Nephron (organoid): ENCODE results near the gene PTPRN2.
"Not testable (repeated sequence)": the region's sequence is repeated elsewhere in the genome, so short reads cannot be mapped to it uniquely, and the experiment has no call there.

Experiments
- H3K27ac Mint-ChIP-seq, 3 experiments: 2 replicates each; pipeline ENCODE4 v1.8.0; 2020; ENCODE audit warnings: mixed read lengths in 3 of 3, mild to moderate bottlenecking in 2 of 3, moderate library complexity in 1 of 3
- H3K27me3 Mint-ChIP-seq: 2 replicates; pipeline ENCODE4 v1.8.0; 2021; ENCODE audit warnings: low read depth, mild to moderate bottlenecking, moderate library complexity, mixed read lengths
- H3K36me3 Mint-ChIP-seq: 2 replicates; pipeline ENCODE4 v1.8.0; 2020; ENCODE audit warnings: low read depth, mixed read lengths
- H3K4me1 Mint-ChIP-seq: 2 replicates; pipeline ENCODE4 v1.8.0; 2020; ENCODE audit warnings: mixed read lengths
- H3K4me3 Mint-ChIP-seq, 3 experiments: 2 replicates each; pipeline ENCODE4 v1.8.0; 2020; ENCODE audit warnings: mild to moderate bottlenecking in 3 of 3, mixed read lengths in 3 of 3, moderate library complexity in 2 of 3
- H3K9me3 Mint-ChIP-seq: 2 replicates; pipeline ENCODE4 v1.8.0; 2020; ENCODE audit warnings: mixed read lengths
- CTCF ChIP-seq, 3 experiments: fragments of 200-600 bp; sonication (generic); IDR thresholded peaks; one replicate each; pipeline ENCODE4 v1.5.0; 2021; ENCODE audit warnings: antibody characterized with exemption in 3 of 3; ENCODE audit not compliant: unreplicated experiment in 3 of 3

Gene PTPRN2

DNA sequence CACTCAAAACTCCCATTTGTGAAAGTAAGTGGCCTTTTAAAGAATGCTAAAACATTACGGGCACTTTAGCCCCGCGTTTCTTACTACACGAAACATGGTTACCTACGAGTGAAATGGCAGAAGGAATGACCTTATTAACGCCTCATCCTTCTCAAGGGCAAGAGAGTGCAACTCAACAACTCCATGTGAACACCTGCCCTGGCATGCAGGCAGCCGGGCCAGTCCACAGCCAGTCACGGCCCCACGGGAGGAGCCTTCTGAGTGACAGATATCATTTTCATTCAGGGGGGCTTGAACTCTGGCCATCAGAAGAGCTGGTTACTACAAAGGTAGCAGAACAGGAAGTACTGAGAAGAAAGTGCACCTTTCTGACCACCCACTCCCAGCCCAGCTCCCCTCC lies 236.1 kb downstream of the PTPRN2 start:
- Mint-ChIP-seq H3K27me3 (peaks cover 75% of the 10 kb centered on the region), H3K9me3 (peaks cover 26% of the 10 kb centered on the region), H3K4me3 (no peak overlapping the region), H3K36me3 (peaks cover 6% of the 10 kb centered on the region), H3K4me1 (no peaks in the 10 kb centered on the region), H3K27ac (no peak overlapping the region)
- no peak for TF ChIP-seq CTCF (IDR thresholded peaks at IDR 0.05; ENCODE audit: unreplicated experiment in 3 of 3)

DNA sequence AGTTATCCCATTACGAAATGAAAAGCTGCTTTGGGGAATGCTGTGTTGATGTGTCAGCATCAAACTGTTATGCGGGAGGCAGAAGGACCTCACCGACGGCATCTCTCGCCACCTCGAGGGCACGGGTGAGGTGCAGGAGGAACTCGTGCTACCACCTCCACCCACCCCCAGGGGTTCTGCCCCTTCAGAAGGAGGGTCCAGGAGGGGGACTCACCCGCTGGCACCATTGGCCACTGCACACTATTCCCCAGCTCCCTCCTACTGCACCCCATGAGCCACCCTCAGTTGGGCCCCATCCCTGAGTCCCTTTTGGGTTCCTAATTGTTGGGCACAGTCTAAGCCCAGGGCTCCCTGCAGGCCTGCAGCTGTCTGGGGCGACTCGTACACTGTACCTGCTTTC lies 236.6 kb downstream of the PTPRN2 start:
- Mint-ChIP-seq H3K27me3 (peaks cover 73% of the 10 kb centered on the region), H3K27ac (no peak overlapping the region)

DNA sequence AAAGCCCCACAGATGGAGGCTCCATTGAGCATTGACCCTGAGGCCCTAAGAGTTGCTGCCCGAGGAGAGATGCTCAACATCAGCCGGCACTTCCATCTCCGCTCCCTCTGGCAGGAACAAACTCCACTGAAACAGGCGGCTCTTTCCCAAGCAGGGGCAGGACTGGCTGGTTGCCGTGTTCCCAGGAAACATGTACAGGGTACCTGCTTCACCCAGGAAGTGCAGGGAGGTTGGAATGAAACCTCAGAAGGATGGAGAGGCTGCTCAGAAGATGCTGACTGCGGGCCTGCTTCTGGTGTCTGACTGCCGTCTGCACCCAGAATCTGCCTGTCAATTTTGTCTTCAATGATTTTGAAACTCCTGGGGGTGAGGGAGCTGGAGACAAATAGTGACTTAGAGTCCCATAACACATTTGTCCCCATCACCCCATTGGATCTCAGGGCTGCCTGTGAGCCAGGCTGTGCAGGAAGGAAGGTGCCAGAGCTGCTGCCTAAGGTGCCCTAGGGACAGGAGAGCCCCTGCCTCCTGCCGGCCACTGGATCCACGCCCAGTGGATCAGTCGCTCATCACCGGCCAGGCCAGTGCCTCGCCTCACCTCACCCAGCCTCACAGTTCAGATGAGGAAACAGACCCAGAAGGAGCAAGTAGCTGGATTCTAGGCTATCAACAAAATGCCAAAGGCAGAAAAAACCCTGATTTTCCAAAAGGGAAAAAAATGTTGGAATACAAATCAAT lies 237.3 kb downstream of the PTPRN2 start:
- Mint-ChIP-seq H3K9me3 (peaks cover 22% of the 10 kb centered on the region), H3K27ac (no peak overlapping the region), H3K36me3 (peaks cover 6% of the 10 kb centered on the region), H3K27me3 (peaks cover 69% of the 10 kb centered on the region), H3K4me3 (no peak overlapping the region), H3K4me1 (no peaks in the 10 kb centered on the region)
- TF ChIP-seq CTCF (IDR thresholded peaks at IDR 0.05; ENCODE audit: unreplicated experiment in 3 of 3): no peak

More for the DNA sequence above, 236.6 kb downstream of the PTPRN2 start:
- peaks cover 6% of the 10 kb centered on the region for H3K36me3 Mint-ChIP-seq
- no peak overlapping the region for H3K4me3 Mint-ChIP-seq
- no peak for TF ChIP-seq CTCF (IDR thresholded peaks at IDR 0.05; ENCODE audit: unreplicated experiment in 3 of 3)
- H3K4me1 Mint-ChIP-seq: no peaks in the 10 kb centered on the region
- H3K9me3 Mint-ChIP-seq: peaks cover 22% of the 10 kb centered on the region

DNA sequence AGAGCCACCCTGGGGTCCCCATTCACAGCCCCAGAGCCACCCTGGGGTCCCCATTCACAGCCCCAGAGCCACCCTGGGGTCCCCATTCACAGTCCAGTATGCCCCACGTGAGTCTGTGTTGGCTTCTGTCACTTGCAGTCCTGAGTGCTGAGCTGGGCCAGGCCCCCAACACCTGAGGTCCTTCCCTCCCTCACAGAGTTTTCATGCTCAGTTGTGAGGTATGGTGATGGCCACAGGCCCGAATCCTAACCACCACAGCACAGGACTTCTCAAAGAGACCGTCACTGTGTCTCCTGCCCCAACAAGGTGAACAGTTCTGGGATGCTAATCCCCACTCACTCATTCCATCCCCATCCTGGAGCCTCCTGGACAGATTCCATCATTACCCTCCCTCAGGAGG lies 239.2 kb downstream of the PTPRN2 start:
- peaks cover 12% of the 10 kb centered on the region for H3K9me3 Mint-ChIP-seq
- TF ChIP-seq CTCF (IDR thresholded peaks at IDR 0.05; ENCODE audit: unreplicated experiment in 3 of 3): no peak
- no peak overlapping the region for H3K4me3 Mint-ChIP-seq
- H3K27ac Mint-ChIP-seq: no peak overlapping the region
- no peaks in the 10 kb centered on the region for H3K4me1 Mint-ChIP-seq
- H3K27me3 Mint-ChIP-seq: peaks cover 61% of the 10 kb centered on the region
- no peaks in the 10 kb centered on the region for H3K36me3 Mint-ChIP-seq

- H3K27ac Mint-ChIP-seq, H3K36me3 Mint-ChIP-seq, H3K4me3 Mint-ChIP-seq, H3K4me1 Mint-ChIP-seq: not testable (repeated sequence)
- Mint-ChIP-seq H3K9me3 (peaks cover 13% of the 10 kb centered on the region), H3K27me3 (peaks cover 57% of the 10 kb centered on the region)
Observed at GRCh38 chr7:158348039-158348438, 239.6 kb downstream of the PTPRN2 start.

DNA sequence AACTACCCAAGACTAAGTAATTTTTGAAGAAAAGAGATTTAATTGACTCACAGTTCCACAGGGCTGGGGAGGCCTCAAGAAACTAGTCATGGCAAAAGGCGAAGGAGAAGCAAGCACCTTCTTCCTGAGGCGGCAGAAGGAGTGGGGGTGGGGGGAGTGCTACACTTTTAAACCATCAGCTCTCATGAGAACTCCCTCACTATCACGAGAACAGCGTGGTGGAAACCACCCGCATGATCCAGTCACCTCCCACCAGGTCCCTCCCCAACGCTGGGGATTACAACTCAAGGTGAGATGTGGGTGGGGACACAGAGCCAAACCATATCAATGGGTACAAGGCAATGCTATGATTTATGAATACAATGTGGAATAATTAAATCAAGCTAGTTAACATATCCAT lies 241.9 kb downstream of the PTPRN2 start:
- Mint-ChIP-seq H3K4me3 (no peak overlapping the region), H3K27me3 (peaks cover 49% of the 10 kb centered on the region), H3K36me3 (peaks cover 4% of the 10 kb centered on the region), H3K4me1 (no peaks in the 10 kb centered on the region), H3K27ac (no peak overlapping the region), H3K9me3 (peaks cover 25% of the 10 kb centered on the region)
- no peak for TF ChIP-seq CTCF (IDR thresholded peaks at IDR 0.05; ENCODE audit: unreplicated experiment in 3 of 3)
